GM10266 (cell line): ENCODE data around the gene SGCG.
A peak's percentile ranks its signal among the peaks of the same experiment; 100 is the strongest.

ENCODE experiments used
- DNase-seq: peaks from one replicate; pipeline ENCODE4 v3.0.0; 2012; ENCODE audit errors: extremely low spot score
- TF ChIP-seq, protein P1 (sequence below): IDR thresholded peaks from 2 replicates; pipeline ENCODE4 v1.5.1; 2012; ENCODE audit warnings: mild to moderate bottlenecking, low read depth; ENCODE audit not compliant: control insufficient read depth, insufficient read depth; ENCODE audit errors: missing control alignments

The SGCG gene

DNA sequence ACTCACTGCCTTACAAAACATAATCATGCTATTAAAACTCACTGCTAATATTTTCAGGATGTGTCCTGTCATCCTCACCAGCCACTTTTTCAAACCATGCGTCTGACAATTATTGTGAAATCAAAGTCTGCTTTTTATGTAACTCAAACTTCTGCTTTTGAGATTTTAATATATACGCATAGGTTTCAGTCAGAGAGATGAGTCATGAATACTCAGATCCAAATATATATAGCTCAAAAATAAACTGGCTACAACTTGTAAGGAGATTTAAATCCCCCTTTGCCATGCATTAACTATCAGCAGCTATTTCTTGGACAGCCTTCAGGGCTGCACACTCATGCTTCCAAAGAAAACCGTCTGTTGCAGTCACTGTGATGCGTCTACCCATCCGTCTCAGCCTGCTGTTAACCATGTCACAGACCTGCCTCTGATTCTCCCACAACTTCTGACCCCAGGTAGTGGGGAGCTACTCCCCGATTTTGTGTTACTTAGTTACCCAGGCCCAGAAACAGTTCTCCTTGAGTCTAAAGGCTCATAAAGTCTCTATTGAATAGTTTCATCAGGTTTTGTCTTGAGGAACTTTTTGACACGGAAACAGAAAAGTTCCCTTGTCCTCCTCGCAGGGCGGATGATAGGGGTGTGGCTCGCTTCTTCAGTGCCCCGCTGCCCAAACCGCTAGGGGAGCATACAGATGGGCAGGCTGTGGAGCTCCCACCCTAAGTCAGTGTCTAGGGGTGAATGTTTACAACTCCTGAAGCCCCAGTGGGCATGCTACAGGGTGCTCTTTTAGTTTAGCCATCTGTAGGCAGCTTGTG is 33.8 kb upstream of the SGCG start:
- TF ChIP-seq, protein P1, sequence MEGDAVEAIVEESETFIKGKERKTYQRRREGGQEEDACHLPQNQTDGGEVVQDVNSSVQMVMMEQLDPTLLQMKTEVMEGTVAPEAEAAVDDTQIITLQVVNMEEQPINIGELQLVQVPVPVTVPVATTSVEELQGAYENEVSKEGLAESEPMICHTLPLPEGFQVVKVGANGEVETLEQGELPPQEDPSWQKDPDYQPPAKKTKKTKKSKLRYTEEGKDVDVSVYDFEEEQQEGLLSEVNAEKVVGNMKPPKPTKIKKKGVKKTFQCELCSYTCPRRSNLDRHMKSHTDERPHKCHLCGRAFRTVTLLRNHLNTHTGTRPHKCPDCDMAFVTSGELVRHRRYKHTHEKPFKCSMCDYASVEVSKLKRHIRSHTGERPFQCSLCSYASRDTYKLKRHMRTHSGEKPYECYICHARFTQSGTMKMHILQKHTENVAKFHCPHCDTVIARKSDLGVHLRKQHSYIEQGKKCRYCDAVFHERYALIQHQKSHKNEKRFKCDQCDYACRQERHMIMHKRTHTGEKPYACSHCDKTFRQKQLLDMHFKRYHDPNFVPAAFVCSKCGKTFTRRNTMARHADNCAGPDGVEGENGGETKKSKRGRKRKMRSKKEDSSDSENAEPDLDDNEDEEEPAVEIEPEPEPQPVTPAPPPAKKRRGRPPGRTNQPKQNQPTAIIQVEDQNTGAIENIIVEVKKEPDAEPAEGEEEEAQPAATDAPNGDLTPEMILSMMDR, result no peak
- DNase-seq, result no peak

- DNase-seq, result no peak
- TF ChIP-seq, protein P1, result no peak
These were observed 33.0 kb upstream of the SGCG start for GRCh38 chr13:23147827-23148226.

- no peak for DNase-seq
- TF ChIP-seq, protein P1, result no peak
These were observed 23.0 kb upstream of the SGCG start for GRCh38 chr13:23157781-23158180.

DNA sequence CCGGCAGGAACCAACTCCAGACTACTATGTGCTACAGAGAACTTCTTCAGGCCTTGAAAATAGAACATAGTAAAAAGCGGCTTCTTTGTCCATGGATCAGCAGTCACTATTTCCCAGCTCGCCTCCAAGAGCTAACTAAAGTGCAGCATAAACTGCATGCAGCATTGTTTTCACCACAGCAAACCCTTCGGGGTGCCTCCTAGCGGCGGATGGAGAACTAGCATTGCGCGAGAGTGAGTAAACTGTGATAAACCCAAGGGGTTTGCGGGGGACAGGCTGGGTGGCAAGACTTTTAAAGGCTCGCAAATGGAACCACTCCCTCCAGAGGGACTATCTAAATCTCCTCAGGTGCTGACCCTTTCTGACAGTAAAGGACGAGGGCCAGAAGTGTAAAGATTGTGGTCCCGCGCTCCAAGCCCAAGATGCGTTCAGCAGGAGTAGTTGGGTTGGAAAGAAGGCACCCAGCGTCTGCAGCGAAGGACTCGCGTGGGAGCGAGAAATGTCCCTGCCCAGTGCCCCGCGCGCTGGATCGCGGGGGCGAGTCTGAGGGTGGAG is 21.5 kb upstream of the SGCG start:
- TF ChIP-seq, protein P1, result peak; percentile 47
- peak; percentile 54 for DNase-seq

- TF ChIP-seq, protein P1, result no peak
- DNase-seq, result peak; percentile 34
These were observed 20.8 kb upstream of the SGCG start for GRCh38 chr13:23159760-23160637.

- TF ChIP-seq, protein P1, result peak; percentile 5
- DNase-seq, result peak; percentile 29
These were observed 19.9 kb upstream of the SGCG start for GRCh38 chr13:23160638-23161480.
